HepG2 (cell line): ENCODE data around the gene DPP6. TPM values are rescaled to one million over a fixed set of nuclear protein-coding genes. Genes with fewer than 3 reads are reported as not detected.

Source experiments
- ATAC-seq: fragments of 200-7000 bp; cut with Tn5 transposase; 3 replicates; pipeline ENCODE4 v1.9.1; 2020; ENCODE audit warnings: mild to moderate bottlenecking, moderate library complexity
- BruUV-seq: library from RNA; stranded (reverse); fragments of 400-500 nt; replicated peaks from 2 replicates; lab custom pipeline; 2021; lab: Mats Ljungman, UMichigan
- CTCF ChIA-PET: fragments of 300-600 bp; formaldehyde crosslinking; extraction: SDS; loops from one replicate; lab custom pipeline; 2021; ENCODE audit warnings: low total read pairs, inconsistent platforms, low intra/inter-chr PET ratio; lab: Yijun Ruan, JAX
- POLR2A ChIA-PET: fragments of 350-600 bp; sonication (Branson Sonifier 250); formaldehyde crosslinking; loops from one replicate; lab custom pipeline; 2020; ENCODE audit warnings: antibody characterized with exemption, inconsistent platforms; lab: Yijun Ruan, JAX
- DNase-seq: peaks from one replicate; pipeline ENCODE4 v3.0.0-alpha.2; 2015; ENCODE audit warnings: low spot score
- FAIRE-seq: peaks from 3 replicates; lab custom pipeline; 2011; peaks lifted over from hg19 to GRCh38; lab: Jason Lieb, UNC
- H2AFZ ChIP-seq: one replicate; pipeline ENCODE4 v1.6.1; 2011; ENCODE audit warnings: low read length, inconsistent platforms
- H3K27ac ChIP-seq: fragments of 300-600 bp; 3 replicates; pipeline ENCODE4 v1.8.0; 2011; ENCODE audit warnings: mixed run types, mild to moderate bottlenecking, mixed read lengths, low read length, inconsistent platforms; ENCODE audit not compliant: insufficient read depth; ENCODE audit errors: extremely low read length
- H3K27me3 ChIP-seq, 2 experiments: fragments of 200-600 bp in 1 of 2; 2 replicates in 1 of 2; 3 replicates in 1 of 2; pipeline versions ENCODE4 v1.6.0 to v1.8.0; 2011; ENCODE audit warnings: low read length in 2 of 2, mild to moderate bottlenecking in 2 of 2, moderate library complexity in 2 of 2, inconsistent platforms in 1 of 2; ENCODE audit not compliant: insufficient read depth in 2 of 2, control insufficient read depth in 1 of 2
- H3K36me3 ChIP-seq, 2 experiments: fragments of 200-600 bp in 1 of 2; replicated peaks in 1 of 2; 2 replicates in 1 of 2; 3 replicates in 1 of 2; pipeline versions ENCODE4 v1.5.1 to v1.8.0; 2011; ENCODE audit warnings: low read length in 2 of 2, inconsistent platforms in 1 of 2; ENCODE audit not compliant: insufficient read depth in 2 of 2, control insufficient read depth in 1 of 2
- H3K4me1 ChIP-seq: 2 replicates; pipeline ENCODE4 v1.5.1; 2012; ENCODE audit warnings: low read length, inconsistent platforms; ENCODE audit not compliant: insufficient read depth
- H3K4me2 ChIP-seq: 2 replicates; pipeline ENCODE4 v1.6.0; 2011; ENCODE audit warnings: low read depth, low read length, inconsistent platforms
- H3K4me3 ChIP-seq, 3 experiments: fragments of 200-600 bp in 1 of 3; sonication (generic), shearing (Covaris generic) in 1 of 3; replicated peaks in 1 of 3; 2 replicates each; pipeline ENCODE4 v1.5.1; 2011 to 2016; ENCODE audit warnings: low read length in 3 of 3, inconsistent platforms in 2 of 3, low read depth in 2 of 3, mild to moderate bottlenecking in 2 of 3, control low read depth in 1 of 3, mixed read lengths in 1 of 3; ENCODE audit not compliant: insufficient read depth in 1 of 3
- H3K79me2 ChIP-seq: one replicate; pipeline ENCODE4 v1.6.1; 2011; ENCODE audit warnings: low read length, inconsistent platforms; ENCODE audit not compliant: insufficient read depth
- H3K9ac ChIP-seq: 2 replicates; pipeline ENCODE4 v1.6.0; 2011; ENCODE audit warnings: mild to moderate bottlenecking, low read depth, low read length, inconsistent platforms; ENCODE audit not compliant: insufficient read depth
- H3K9me3 ChIP-seq: 2 replicates; pipeline ENCODE4 v1.5.1; 2012; ENCODE audit warnings: mild to moderate bottlenecking, low read length
- H4K20me1 ChIP-seq: 2 replicates; pipeline ENCODE4 v1.6.0; 2011; ENCODE audit warnings: inconsistent platforms, mild to moderate bottlenecking, low read length, moderate library complexity; ENCODE audit not compliant: insufficient read depth
- CAMTA2 ChIP-seq: sonication (generic); formaldehyde crosslinking; IDR thresholded peaks from 2 replicates; pipeline ENCODE4 v1.4.0; 2020; ENCODE audit warnings: mild to moderate bottlenecking, missing genetic modification reagents, borderline replicate concordance
- ETV5 ChIP-seq: IDR thresholded peaks from 2 replicates; pipeline ENCODE4 v1.6.1; 2018; ENCODE audit warnings: missing biosample characterization, missing genetic modification reagents, inconsistent platforms, borderline replicate concordance
- ISX ChIP-seq: sonication (generic); formaldehyde crosslinking; conservative IDR thresholded peaks from 2 replicates; pipeline ENCODE4 v1.5.0; 2020; ENCODE audit warnings: missing genetic modification reagents
- JDP2 ChIP-seq: sonication (generic); formaldehyde crosslinking; IDR thresholded peaks from 2 replicates; pipeline ENCODE4 v1.8.1; 2022; ENCODE audit warnings: missing genetic modification reagents, borderline replicate concordance
- MED1 ChIP-seq: sonication (generic); formaldehyde crosslinking; IDR thresholded peaks from 2 replicates; pipeline ENCODE4 v1.4.0; 2020; ENCODE audit warnings: missing genetic modification reagents
- NR2F2 ChIP-seq: IDR thresholded peaks from 2 replicates; pipeline ENCODE4 v1.6.1; 2012; ENCODE audit warnings: low read depth, inconsistent platforms, borderline replicate concordance
- SP2 ChIP-seq: sonication (generic); formaldehyde crosslinking; IDR thresholded peaks from 2 replicates; pipeline ENCODE4 v1.5.1; 2020; ENCODE audit warnings: mild to moderate bottlenecking, missing genetic modification reagents
- ZBTB38 ChIP-seq: sonication (generic); formaldehyde crosslinking; IDR thresholded peaks from 2 replicates; pipeline ENCODE4 v1.5.1; 2020; ENCODE audit warnings: mild to moderate bottlenecking, missing genetic modification reagents
- ZBTB7B ChIP-seq: sonication (generic); formaldehyde crosslinking; IDR thresholded peaks from 2 replicates; pipeline ENCODE4 v1.4.0; 2020; ENCODE audit warnings: missing genetic modification reagents
- ZNF260 ChIP-seq: sonication (generic); formaldehyde crosslinking; IDR thresholded peaks from 2 replicates; pipeline ENCODE4 v1.4.0; 2020; ENCODE audit warnings: missing genetic modification reagents, low read depth, mild to moderate bottlenecking, borderline replicate concordance
- ZNF468 ChIP-seq: sonication (generic); formaldehyde crosslinking; IDR thresholded peaks from 2 replicates; pipeline ENCODE4 v1.8.0; 2022; ENCODE audit warnings: mild to moderate bottlenecking, moderate library complexity, missing genetic modification reagents
- WGBS: methylation state at CpG from one replicate; pipeline ENCODE4 v1.1.6; 2017; ENCODE audit warnings: low lambda C conversion rate; 5-methylcytosine and 5-hydroxymethylcytosine counted together
- in situ Hi-C: cut with HindIII; loops from 2 replicates; pipeline ENCODE4 v1.10.0; 2017; ENCODE audit warnings: low pct_unique_long_range_greater_than_20kb; ENCODE audit not compliant: extremely low pct_ligation_motif_present
- intact Hi-C: fragments of 100-400 bp; cut with micrococcal nuclease; formaldehyde crosslinking; loops from one replicate; pipeline ENCODE4 v1.10.0; 2022; ENCODE audit not compliant: unreplicated experiment
- polyA plus RNA-seq, 8 experiments: library from polyadenylated mRNA; depleted of rRNA in 3 of 8; stranded (reverse) in 7 of 8; unstranded in 1 of 8; fragments of >200 nt; fragmentation: Illumina TruSeq in 4 of 8; extraction: Trizol in 4 of 8; gene quantifications; 2 replicates each; pipeline versions ENCODE4 v1.2.1 to v1.2.3, GENCODE V29; 2011 to 2016; ENCODE audit warnings: low read depth in 4 of 8, missing spikeins in 1 of 8, mixed read lengths in 1 of 8; ENCODE audit not compliant: insufficient read depth in 1 of 8
- total RNA-seq, 5 experiments: library from RNA; depleted of rRNA; stranded (reverse); fragments of >200 nt; fragmentation: Illumina TruSeq; extraction: Trizol; gene quantifications; 2 replicates each; pipeline ENCODE4 v1.2.3, GENCODE V29; 2016; ENCODE audit warnings: low read depth in 1 of 5
- TF ChIP-seq, protein P1 (sequence below): sonication (generic); formaldehyde crosslinking; IDR thresholded peaks from 2 replicates; pipeline ENCODE4 v1.4.0; 2020; ENCODE audit warnings: mild to moderate bottlenecking, missing genetic modification reagents
- TF ChIP-seq, protein P2 (sequence below): sonication (generic); formaldehyde crosslinking; IDR thresholded peaks from 2 replicates; pipeline ENCODE4 v1.4.0; 2020; ENCODE audit warnings: missing genetic modification reagents
- TF ChIP-seq, protein P3 (sequence below): IDR thresholded peaks from 2 replicates; pipeline ENCODE4 v1.6.1; 2016; ENCODE audit warnings: mild to moderate bottlenecking
- TF ChIP-seq, protein P4 (sequence below): sonication (generic); formaldehyde crosslinking; IDR thresholded peaks from 2 replicates; pipeline ENCODE4 v1.4.0; 2020; ENCODE audit warnings: missing genetic modification reagents, borderline replicate concordance

Gene DPP6
- total and polyA plus RNA-seq, 2 of the 13 experiments (the other 11 are each of a cell fraction or from before 2014, with no cell fraction given), result not detected

DNA sequence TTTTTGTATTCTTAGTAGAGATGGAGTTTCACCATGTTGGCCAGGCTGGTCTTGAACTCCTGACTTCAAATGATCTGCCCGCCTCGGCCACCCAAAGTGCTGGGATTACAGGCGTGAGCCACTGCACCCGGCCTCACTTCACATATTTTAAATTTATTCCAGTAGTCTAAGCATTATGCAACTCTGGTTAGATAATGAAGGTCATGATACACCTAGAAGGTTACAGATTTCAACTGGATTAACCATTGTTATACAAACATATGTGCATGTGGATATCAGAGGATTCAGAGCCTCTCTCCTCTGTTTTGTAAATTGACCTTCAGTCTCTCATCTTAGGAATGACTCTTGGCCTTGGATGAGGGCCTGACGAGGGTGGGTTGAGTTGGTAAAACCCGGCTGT lies 146.3 kb downstream of the DPP6 start:
- DNase-seq, result no peak
- intact Hi-C loops (no loop called here), in situ Hi-C loops (no loop called here)
- H3K4me1 ChIP-seq, result no peaks in the 10 kb centered on the region
- TF ChIP-seq CAMTA2 (CRISPR knock-in tag) (no peak), ZNF468 (CRISPR knock-in tag) (no peak), MED1 (CRISPR knock-in tag) (no peak), ETV5 (CRISPR knock-in tag) (no peak), ZBTB7B (CRISPR knock-in tag) (no peak), ZBTB38 (CRISPR knock-in tag) (no peak), NR2F2 (no peak), ISX (CRISPR knock-in tag) (no peak), SP2 (CRISPR knock-in tag) (no peak), JDP2 (CRISPR knock-in tag) (no peak), ZNF260 (CRISPR knock-in tag) (no peak)
- TF ChIP-seq, protein P1, sequence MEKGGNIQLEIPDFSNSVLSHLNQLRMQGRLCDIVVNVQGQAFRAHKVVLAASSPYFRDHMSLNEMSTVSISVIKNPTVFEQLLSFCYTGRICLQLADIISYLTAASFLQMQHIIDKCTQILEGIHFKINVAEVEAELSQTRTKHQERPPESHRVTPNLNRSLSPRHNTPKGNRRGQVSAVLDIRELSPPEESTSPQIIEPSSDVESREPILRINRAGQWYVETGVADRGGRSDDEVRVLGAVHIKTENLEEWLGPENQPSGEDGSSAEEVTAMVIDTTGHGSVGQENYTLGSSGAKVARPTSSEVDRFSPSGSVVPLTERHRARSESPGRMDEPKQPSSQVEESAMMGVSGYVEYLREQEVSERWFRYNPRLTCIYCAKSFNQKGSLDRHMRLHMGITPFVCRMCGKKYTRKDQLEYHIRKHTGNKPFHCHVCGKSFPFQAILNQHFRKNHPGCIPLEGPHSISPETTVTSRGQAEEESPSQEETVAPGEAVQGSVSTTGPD, result no peak
- TF ChIP-seq, protein P2, sequence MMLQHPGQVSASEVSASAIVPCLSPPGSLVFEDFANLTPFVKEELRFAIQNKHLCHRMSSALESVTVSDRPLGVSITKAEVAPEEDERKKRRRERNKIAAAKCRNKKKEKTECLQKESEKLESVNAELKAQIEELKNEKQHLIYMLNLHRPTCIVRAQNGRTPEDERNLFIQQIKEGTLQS (CRISPR knock-in tag), result no peak
- TF ChIP-seq, protein P3, sequence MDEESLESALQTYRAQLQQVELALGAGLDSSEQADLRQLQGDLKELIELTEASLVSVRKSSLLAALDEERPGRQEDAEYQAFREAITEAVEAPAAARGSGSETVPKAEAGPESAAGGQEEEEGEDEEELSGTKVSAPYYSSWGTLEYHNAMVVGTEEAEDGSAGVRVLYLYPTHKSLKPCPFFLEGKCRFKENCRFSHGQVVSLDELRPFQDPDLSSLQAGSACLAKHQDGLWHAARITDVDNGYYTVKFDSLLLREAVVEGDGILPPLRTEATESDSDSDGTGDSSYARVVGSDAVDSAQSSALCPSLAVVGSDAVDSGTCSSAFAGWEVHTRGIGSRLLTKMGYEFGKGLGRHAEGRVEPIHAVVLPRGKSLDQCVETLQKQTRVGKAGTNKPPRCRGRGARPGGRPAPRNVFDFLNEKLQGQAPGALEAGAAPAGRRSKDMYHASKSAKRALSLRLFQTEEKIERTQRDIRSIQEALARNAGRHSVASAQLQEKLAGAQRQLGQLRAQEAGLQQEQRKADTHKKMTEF (CRISPR knock-in tag), result no peak
- TF ChIP-seq, protein P4, sequence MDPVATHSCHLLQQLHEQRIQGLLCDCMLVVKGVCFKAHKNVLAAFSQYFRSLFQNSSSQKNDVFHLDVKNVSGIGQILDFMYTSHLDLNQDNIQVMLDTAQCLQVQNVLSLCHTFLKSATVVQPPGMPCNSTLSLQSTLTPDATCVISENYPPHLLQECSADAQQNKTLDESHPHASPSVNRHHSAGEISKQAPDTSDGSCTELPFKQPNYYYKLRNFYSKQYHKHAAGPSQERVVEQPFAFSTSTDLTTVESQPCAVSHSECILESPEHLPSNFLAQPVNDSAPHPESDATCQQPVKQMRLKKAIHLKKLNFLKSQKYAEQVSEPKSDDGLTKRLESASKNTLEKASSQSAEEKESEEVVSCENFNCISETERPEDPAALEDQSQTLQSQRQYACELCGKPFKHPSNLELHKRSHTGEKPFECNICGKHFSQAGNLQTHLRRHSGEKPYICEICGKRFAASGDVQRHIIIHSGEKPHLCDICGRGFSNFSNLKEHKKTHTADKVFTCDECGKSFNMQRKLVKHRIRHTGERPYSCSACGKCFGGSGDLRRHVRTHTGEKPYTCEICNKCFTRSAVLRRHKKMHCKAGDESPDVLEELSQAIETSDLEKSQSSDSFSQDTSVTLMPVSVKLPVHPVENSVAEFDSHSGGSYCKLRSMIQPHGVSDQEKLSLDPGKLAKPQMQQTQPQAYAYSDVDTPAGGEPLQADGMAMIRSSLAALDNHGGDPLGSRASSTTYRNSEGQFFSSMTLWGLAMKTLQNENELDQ, result no peak
- no peaks in the 10 kb centered on the region for H3K9me3 ChIP-seq
- H2AFZ ChIP-seq, result no peak overlapping the region
- POLR2A ChIA-PET, result no interaction called here
- H3K27me3 ChIP-seq, result peaks cover 0 to 7% of the 10 kb centered on the region in 2 experiments; a peak in 1 of 5 replicates
- no peak for ATAC-seq
- H3K9ac ChIP-seq, result no peak overlapping the region
- no TSS peak for BruUV-seq
- no peak for FAIRE-seq
- H4K20me1 ChIP-seq, result no peaks in the 10 kb centered on the region
- H3K27ac ChIP-seq, result no peak overlapping the region
- no peak overlapping the region for H3K4me2 ChIP-seq
- H3K4me3 ChIP-seq, result no peak overlapping the region
- no peaks in the 10 kb centered on the region for H3K36me3 ChIP-seq
- WGBS, result 30% methylated on average over 6 of the region's 6 CpGs
- no peaks in the 10 kb centered on the region for H3K79me2 ChIP-seq
- CTCF ChIA-PET, result no interaction called here
